ENCODE results near the gene LHFPL6.

LHFPL6 gene

DNA sequence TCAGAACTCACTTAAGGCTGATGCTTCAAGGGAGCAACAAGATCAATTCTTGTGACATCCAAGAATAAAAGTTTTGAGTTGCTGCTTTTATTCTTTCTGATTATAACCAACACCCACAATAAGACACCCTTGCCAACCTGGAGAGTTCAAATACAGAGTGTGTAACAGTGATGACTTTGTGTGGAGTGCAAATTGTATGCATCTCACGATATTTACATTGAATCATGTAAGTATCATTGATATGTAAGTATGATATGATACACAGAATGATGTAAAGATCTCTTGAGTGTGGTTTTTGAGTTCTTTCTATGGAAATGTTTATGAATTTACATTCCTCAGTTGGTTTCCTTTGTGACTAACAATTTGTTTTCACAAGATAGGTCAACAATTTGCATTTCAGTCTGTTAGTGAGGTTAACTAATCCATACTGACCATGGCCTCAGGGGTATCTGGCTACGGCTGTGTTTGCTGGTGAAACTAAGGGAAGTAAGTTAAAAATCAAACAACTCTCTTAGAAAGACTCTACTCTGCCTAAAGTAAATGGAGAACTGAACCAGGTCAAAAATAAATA is 12.4 kb downstream of the LHFPL6 start:
- DNase-seq, result peak in 1 of 5 experiments; percentile 82

DNA sequence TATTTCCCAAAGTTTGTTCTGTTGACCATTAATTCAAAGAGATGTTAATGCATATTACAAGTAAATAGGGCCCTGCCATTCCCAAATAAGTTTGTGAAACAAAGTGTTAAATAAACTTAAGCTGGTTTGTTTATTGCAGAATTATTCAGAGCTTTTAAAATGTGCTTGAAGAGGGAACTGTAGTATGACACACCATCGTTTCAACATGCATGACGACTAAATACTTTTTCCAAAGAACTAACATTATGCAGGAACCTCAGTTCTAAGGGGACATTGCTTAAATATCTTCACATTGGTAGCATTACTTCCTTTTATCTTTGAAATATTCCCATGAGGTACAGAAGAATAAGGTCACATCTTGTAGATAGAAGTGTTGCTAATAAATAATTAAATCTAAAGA is 14.6 kb downstream of the LHFPL6 start:
- DNase-seq, result no peak

DNA sequence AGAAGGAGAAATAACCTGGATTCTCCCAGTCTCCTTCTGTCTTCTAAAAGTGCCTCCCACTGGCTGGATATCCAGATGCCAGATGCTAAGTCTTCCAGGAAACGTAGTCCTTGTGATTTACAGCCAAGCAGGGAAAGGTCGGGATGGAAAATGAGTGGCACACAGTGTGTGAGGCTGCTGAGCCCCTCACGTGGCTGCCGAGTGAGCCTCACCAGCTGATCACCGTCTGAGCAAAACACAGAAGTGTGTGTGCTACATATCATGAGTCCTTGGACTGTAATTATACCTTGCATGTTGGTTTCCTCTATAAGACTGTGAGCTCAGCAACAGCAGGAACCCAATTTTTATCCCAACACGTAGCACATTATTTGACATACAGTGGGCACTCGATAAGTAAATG is 15.1 kb downstream of the LHFPL6 start:
- DNase-seq, result no peak

- DNase-seq, result no peak
These were observed 15.9 kb downstream of the LHFPL6 start for GRCh38 chr13:39586958-39587605.

- DNase-seq, result no peak
These were observed 16.8 kb downstream of the LHFPL6 start for GRCh38 chr13:39586151-39586550.

DNA sequence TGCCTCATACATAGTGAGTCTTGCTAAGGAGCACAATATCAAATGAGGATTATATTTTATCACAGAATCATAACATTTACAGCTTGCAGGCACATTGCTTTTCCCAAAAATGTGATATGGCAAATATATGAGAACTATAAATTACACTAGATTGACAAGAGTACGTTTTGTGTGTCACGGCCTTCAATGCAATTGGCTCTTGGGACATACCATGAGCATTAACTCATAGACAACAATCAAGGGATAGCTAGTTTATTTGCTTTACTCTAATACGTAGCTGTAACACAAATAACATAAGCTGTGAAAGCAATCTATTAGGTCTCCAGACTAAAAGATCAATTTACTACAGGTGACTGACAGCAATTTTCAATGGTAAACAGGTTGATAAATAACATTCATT is 17.8 kb downstream of the LHFPL6 start:
- no peak for DNase-seq

DNA sequence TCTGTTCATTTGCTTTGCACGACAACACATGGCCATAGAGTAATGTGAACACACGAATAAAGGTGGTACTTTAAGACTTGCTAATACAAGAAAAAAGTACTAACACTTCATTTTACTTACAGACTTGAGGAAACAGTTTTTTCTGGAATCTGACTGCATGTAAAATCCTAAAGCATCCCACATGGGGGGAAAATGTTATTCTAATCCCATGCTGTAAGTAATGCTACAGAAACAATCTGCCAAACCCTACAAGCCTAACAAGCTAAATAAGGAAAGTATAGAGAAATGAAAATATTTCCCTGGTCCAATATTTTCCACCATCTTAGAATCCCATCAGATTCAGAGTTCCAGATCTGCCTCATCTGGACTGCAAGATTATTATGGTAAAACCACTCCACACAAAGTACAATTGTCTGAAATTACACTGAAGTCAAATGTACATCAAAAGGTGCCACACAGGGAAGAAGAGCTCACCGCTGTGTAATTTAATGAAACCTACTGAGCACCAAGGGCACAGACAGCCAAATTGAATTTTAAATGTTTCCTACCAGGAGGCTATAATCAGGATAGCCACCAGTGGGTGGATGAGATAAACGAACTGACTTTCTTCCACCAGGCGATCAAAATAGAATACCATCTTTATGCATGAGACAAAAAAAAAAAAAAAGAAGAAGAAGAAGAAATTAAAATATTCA is 22.0 kb downstream of the LHFPL6 start:
- DNase-seq, result no peak

DNA sequence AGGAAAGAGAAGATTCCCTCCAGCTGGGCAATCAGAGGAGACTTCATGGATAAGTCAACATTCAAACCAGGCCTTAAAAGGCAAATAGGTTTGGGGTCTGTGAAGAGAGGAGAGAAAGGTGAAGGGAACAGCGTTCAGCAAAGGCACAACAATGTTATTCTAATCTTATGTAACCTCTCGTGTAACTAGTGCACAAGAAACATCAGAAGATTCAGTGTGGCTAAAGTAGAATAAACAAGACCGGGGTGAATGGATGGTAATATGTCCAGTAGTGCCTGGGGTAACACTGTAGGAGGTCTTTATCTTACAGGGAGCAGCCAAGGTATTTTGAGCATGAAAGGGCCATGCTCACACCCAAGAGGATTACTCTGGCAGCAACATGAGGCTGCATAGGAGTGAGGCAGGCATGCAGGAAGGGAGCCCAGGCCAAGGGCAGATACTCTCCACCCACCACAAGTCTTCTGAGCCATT is 24.1 kb downstream of the LHFPL6 start:
- DNase-seq, result no peak

- DNase-seq, result no peak
These were observed 25.0 kb downstream of the LHFPL6 start for GRCh38 chr13:39577838-39578491.

DNA sequence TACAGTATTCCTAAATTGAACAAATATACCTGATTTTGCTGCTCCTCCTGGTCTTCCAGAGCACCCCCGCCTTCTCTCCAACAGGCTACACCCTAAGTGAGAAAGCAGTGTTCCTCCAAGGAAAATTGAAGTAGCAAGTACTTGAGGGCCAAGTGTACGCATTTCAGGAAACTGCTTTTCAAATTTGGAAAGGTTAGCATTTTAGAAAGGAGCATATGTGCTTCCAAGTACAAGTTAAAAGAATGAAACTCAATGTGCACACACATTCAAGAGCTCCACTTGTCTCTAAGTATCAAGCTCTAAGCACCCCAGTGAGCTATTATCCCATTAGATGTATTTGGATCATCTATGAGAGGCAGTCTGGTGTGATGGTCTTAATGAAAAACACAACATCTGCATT is 25.8 kb downstream of the LHFPL6 start:
- no peak for DNase-seq

GRCh38 chr13:39575641-39576238 is 27.3 kb downstream of the LHFPL6 start:
- DNase-seq, result no peak

DNA sequence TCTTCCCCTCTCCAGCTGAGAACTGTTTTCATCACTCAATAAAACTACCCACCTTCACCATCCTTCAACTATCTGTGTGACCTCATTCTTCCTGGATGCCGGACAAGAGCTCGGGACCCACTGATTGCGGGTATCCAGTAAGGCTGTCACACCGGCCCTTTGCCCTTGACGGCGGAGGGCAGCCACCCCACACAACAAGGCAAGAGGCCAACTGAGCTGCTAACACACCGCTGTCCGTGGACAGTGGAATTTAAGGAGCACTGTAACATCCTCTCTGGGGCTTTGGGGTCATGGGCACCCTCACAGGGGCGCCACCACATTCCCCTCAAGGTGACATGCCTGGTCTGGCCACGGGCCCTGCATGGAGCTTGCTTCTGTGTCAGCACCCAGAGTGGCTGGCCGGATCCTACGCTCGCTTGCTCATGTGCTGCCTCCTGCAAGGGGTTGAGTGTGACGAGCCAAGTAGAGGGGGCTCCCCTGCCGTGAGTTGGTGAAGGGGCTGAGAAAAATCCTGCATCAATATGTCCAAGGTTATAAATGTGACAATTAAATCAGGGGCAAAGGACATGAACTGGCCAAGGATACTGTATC is 31.4 kb downstream of the LHFPL6 start:
- DNase-seq, result no peak

DNA sequence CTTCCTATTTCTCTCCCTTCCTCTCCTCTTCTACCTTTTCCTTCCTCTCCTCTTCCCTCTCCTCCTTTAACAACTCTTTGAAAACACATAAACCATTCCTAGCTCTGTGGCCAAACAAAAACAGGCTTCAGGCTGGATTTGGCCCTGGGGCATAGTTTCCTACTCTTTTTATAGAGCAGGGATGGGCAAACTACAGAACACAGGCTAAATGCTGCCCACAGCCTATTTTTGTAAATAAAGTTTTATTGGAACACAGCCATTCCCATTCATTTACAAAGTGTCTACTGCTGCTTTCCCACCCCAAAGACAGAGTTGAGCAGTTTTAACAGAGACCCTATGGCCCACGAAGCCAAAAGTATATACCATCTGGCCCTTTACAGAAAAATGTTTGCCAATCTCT is 35.4 kb downstream of the LHFPL6 start:
- no peak for DNase-seq

DNA sequence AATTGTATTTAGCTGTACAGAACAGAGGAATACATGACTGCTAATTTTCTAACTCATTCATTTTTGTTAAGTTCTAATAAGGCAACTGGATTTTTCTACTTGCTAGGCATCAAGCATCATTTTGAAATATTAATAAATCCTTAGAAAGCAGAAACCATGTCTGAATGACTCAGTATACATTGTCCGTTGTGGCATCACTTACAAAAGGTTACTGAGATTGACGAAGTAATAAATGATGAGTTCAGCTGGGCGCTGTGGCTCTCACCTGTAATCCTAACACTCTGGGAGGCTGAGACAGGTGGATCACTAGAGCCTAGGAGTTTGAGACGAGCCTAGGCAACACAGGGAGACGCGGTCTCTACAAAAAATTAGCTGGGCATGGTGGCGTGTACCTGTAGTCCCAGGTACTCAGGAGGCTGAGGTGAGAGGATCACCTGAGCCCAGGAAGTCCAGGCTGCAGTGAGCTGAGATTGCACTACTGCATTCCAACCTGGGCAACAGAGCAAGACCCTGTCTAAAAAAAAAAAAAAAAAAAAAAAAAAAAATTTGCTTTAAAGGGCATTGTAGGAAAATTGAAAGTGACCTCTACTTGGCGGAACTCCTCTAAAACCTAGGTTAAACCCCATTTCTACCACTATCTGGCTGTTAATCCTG is 36.6 kb downstream of the LHFPL6 start:
- DNase-seq, result no peak

DNA sequence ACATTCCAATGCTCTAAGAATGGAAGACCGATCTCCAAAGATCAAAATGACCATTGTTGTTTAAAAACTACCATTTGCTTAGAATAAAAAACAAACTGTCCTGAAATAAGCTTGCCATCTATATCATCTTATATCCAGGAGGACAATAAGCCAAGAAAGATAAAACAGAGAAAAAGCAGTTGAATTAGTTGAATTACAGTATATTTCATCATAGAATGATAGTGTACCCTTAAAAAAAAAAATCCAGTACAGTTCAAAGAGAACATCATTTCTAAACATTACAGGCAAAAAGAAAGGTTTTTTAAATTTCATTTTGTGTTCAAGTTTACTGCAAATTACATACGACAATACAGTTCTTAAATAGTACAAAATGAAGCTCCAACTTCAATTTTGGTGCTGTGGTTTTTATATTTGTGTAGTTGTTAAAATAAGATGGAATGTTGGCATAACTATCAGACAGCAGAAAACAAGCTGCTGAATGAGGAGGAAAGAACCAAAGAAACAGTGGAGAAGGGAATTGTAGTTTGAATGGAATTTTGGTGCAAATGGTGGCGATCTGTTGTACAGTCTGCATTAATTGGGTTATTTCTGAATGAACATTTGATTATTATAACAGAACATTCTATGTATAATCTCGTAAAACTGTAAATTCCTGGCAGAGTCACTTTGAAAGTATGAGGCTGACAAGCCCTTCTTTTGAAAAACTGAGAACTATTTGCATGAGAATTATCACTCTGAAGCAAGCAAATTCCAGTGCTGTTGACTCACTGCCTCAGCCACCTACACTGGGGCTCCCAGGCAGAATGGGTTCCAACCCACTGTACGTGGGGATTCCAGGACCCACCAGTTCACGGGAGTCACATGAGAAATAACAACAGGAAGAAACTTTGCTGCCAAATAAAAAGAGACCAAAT is 37.7 kb downstream of the LHFPL6 start:
- no peak for DNase-seq

GRCh38 chr13:39563470-39563735 is 39.6 kb downstream of the LHFPL6 start:
- no peak for DNase-seq

GRCh38 chr13:39561971-39562370 is 41.0 kb downstream of the LHFPL6 start:
- DNase-seq, result no peak

DNA sequence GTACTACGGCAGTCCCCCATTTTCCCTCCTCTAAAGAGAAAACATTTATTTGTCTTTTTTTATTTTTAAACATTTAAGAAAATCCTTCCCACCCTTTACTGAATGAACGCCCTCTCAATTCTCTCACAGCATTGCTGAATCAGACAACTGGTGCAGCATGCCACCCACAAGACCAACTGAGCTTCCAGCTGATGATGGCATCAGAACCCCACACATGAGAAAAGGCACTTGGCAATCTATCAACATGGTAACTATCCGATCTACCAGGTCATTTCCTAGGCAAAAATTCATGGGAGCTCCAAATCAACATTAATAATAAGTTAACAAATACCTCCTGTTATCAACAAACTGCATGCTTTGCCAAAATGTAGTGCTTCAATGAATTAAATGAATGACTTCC is 43.1 kb downstream of the LHFPL6 start:
- DNase-seq, result no peak

- DNase-seq, result no peak
These were observed 45.6 kb downstream of the LHFPL6 start for GRCh38 chr13:39557285-39557955.

DNA sequence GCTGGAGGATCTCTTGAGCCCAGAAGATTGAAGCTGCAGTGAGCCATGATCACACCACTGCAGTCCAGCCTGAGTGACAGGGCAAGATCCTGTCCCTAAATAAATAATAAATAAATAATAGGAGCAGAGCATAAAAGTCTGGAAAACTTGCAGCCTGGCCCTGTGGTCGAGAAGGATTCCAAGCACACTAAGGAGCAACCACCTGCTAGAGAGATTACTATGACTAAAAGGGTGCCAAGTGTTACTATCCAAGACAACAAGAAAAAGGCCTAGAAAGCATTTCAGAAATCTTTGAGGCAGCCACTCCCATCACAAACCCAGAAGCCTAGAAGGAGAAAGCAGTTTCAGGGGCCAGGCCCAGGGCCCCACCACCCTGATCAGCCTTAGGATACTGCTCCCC is 46.1 kb downstream of the LHFPL6 start:
- DNase-seq, result no peak

- DNase-seq, result no peak
These were observed 48.6 kb downstream of the LHFPL6 start for GRCh38 chr13:39554371-39554770.
